Mesothelial cell of epicardium (in vitro differentiated cells): ENCODE measurements around the gene WDR64. TPM values are rescaled to one million over a fixed set of nuclear protein-coding genes. Genes with fewer than 3 reads are reported as not detected.

ENCODE experiments used
- DNase-seq, 2 experiments: peaks; one replicate each; pipeline ENCODE4 v3.0.0; 2021; ENCODE audit warnings: low spot score in 2 of 2; ENCODE audit not compliant: unreplicated experiment in 2 of 2
- H3K27ac Mint-ChIP-seq: 2 replicates; pipeline ENCODE4 v1.8.0; 2021; ENCODE audit warnings: mixed read lengths
- H3K27me3 Mint-ChIP-seq: 2 replicates; pipeline ENCODE4 v1.8.0; 2021; ENCODE audit warnings: low read depth, mixed read lengths
- H3K36me3 Mint-ChIP-seq: 2 replicates; pipeline ENCODE4 v1.8.0; 2021; ENCODE audit warnings: mixed read lengths
- H3K4me1 Mint-ChIP-seq: 2 replicates; pipeline ENCODE4 v1.8.0; 2021; ENCODE audit warnings: mixed read lengths
- H3K4me3 Mint-ChIP-seq: 2 replicates; pipeline ENCODE4 v1.8.0; 2021; ENCODE audit warnings: mild to moderate bottlenecking, moderate library complexity, mixed read lengths
- H3K9me3 Mint-ChIP-seq: 2 replicates; pipeline ENCODE4 v1.8.0; 2021; ENCODE audit warnings: mixed read lengths
- total RNA-seq: library from RNA; stranded (reverse); gene quantifications from 3 replicates; pipeline ENCODE4 v1.2.1, GENCODE V29; 2021
- TF ChIP-seq, protein P1 (sequence below): fragments of 200-600 bp; sonication (generic); IDR thresholded peaks from one replicate; pipeline ENCODE4 v1.5.0; 2021; ENCODE audit warnings: antibody characterized with exemption; ENCODE audit not compliant: unreplicated experiment

WDR64 gene
- total RNA-seq, 1 donor from 2014 or later: not detected

DNA sequence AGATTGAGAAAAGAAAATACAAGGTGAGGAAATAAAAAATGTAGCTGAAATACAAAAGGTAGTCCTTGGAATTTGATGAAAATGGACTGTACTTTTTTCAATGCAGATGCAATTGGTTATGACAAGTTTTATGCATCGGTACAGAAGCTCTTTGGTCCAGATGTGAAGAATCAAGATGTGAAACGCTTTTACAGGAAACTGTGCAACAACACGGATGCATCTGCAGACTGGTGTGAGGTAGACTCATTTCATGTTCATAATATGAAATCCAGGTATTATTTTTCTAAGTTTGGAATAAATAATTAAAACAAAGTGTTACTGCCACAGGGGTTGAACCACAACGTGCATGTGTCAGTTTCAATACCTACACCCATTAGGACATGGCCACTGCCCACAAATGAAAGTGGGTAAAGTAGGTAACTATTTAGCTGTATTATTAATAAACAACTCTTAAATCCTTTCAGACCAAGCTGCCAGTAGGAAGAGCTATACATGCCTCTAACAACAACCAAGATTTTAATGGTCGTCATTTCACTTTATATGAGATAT, 8.4 kb downstream of the WDR64 start:
- no peaks in the 10 kb centered on the region for H3K4me1 Mint-ChIP-seq
- H3K27ac Mint-ChIP-seq: no peak overlapping the region
- TF ChIP-seq, protein P1, sequence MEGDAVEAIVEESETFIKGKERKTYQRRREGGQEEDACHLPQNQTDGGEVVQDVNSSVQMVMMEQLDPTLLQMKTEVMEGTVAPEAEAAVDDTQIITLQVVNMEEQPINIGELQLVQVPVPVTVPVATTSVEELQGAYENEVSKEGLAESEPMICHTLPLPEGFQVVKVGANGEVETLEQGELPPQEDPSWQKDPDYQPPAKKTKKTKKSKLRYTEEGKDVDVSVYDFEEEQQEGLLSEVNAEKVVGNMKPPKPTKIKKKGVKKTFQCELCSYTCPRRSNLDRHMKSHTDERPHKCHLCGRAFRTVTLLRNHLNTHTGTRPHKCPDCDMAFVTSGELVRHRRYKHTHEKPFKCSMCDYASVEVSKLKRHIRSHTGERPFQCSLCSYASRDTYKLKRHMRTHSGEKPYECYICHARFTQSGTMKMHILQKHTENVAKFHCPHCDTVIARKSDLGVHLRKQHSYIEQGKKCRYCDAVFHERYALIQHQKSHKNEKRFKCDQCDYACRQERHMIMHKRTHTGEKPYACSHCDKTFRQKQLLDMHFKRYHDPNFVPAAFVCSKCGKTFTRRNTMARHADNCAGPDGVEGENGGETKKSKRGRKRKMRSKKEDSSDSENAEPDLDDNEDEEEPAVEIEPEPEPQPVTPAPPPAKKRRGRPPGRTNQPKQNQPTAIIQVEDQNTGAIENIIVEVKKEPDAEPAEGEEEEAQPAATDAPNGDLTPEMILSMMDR: no peak
- H3K4me3 Mint-ChIP-seq: no peak overlapping the region
- no peaks in the 10 kb centered on the region for H3K36me3 Mint-ChIP-seq
- no peaks in the 10 kb centered on the region for H3K27me3 Mint-ChIP-seq
- H3K9me3 Mint-ChIP-seq: peaks cover 10% of the 10 kb centered on the region
- no peak for DNase-seq

DNA sequence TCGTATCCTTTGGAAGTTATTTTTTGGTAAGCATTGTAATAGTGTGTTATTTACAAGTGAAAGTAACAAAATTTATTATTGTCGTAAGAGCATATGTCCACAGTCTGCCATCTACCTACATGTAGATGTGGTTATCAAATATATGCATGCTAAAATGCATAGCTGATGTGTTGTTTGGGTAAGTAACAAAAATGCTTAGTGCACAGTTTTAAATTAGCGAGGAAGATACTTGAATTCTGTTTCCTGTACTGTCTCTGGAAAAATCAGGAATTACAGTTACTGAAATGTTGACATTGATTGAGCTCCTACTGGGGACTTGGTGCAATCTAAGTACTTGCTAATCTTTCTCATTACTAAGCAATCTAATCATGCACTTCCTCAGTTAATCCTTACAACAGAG, 14.3 kb downstream of the WDR64 start:
- no peak overlapping the region for H3K27ac Mint-ChIP-seq
- H3K4me1 Mint-ChIP-seq: no peaks in the 10 kb centered on the region
- no peaks in the 10 kb centered on the region for H3K36me3 Mint-ChIP-seq
- no peaks in the 10 kb centered on the region for H3K9me3 Mint-ChIP-seq
- TF ChIP-seq, protein P1: no peak
- no peaks in the 10 kb centered on the region for H3K27me3 Mint-ChIP-seq
- H3K4me3 Mint-ChIP-seq: no peak overlapping the region
- DNase-seq: no peak

DNA sequence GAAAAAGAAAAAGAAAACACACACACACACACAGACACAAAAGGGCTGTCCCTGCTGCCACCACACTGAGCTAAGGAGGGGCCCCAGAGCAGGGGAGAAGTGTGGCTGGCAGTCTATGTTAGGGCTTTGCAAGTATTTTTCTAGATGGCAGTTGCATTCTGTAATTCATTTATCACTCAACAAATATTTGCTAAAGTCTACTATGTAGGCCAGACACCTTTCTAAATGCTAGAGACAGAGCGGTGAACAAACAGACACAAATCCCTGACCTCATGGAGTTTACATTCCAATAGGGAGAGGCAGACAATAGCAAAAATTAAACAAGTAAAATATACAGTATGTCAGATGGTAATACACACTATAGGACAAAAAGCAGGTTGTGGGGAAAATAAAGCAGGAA, 20.2 kb downstream of the WDR64 start:
- Mint-ChIP-seq H3K4me3 (no peak overlapping the region), H3K4me1 (no peaks in the 10 kb centered on the region), H3K9me3 (no peaks in the 10 kb centered on the region), H3K27me3 (peaks cover 20% of the 10 kb centered on the region), H3K27ac (no peak overlapping the region), H3K36me3 (no peaks in the 10 kb centered on the region)
- TF ChIP-seq, protein P1: no peak
- no peak for DNase-seq

DNA sequence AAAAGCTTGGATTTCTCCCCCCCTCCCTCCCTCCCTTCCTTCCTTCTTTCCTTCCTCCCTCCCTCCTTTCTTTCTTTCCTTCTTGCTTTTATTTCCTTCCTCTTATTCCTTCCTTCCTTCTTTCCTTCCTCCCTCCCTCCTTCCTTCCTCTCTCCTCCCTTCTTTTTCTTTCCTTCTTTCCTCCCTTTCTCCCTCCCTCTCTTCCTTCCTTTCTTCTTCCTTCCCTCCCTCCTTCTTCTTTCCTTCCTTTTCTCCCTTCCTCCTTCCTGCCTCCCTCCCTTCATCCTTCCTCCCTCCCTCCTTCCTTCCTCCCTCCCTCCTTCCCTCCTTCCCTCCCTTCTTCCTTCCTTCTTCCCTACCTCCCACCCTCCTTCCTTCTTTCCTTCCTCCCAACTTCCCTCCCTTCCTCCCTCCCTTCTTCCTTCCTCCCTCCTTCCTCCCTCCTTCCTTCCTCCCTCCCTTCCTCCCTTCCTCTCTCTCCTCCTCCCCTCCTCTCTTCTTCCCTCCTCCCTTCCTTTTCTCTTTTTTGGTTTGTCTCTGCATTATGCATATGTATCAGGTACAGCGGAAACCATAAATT, 22.8 kb downstream of the WDR64 start:
- Mint-ChIP-seq H3K36me3 (no peaks in the 10 kb centered on the region), H3K27me3 (peaks cover 25% of the 10 kb centered on the region), H3K4me1 (no peaks in the 10 kb centered on the region), H3K27ac (no peak overlapping the region), H3K4me3 (no peak overlapping the region), H3K9me3 (no peaks in the 10 kb centered on the region)
- no peak for DNase-seq
- TF ChIP-seq, protein P1: no peak

DNA sequence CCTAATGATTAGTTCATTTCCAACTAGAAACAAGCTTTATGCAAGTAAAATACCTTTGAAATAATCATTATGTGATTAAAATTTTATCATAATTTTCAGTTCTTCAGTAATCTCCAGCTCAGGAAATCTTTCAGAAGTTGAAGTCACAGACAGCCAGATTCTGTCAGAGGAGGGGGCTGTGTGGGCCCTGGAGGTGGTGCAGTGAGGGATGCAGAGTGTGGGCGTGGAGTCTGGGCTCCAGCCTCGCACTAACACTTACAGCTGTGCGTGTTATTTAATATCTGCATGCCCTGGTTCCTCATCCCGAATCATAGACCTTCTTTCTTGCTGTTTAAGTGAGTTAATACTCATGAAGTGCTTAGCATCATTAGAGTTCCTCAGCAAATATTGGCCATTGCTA, 23.9 kb downstream of the WDR64 start:
- no peak overlapping the region for H3K27ac Mint-ChIP-seq
- H3K27me3 Mint-ChIP-seq: peaks cover 31% of the 10 kb centered on the region
- DNase-seq: no peak
- H3K4me3 Mint-ChIP-seq: no peak overlapping the region
- no peaks in the 10 kb centered on the region for H3K9me3 Mint-ChIP-seq
- no peaks in the 10 kb centered on the region for H3K36me3 Mint-ChIP-seq
- no peaks in the 10 kb centered on the region for H3K4me1 Mint-ChIP-seq
- TF ChIP-seq, protein P1: no peak
